OCI-LY1 (cell line): ENCODE data around the gene ANAPC2.
A peak's percentile ranks its signal among the peaks of the same experiment; 100 is the strongest.

ENCODE experiments used
- H2AFZ ChIP-seq: fragments of 200-600 bp; sonication (generic), shearing (Covaris generic); 2 replicates; pipeline ENCODE4 v1.6.0; 2014; ENCODE audit warnings: antibody characterized with exemption, mild to moderate bottlenecking, low read length
- H3F3A ChIP-seq: fragments of 200-600 bp; sonication (generic), shearing (Covaris generic); 2 replicates; pipeline ENCODE4 v1.6.0; 2014; ENCODE audit warnings: mild to moderate bottlenecking, antibody characterized with exemption, low read length, moderate library complexity; ENCODE audit not compliant: insufficient read depth
- H3K27ac ChIP-seq: fragments of 200-600 bp; sonication (generic); 2 replicates; pipeline ENCODE4 v1.5.1; 2014; ENCODE audit warnings: low read length, mixed run types, mild to moderate bottlenecking, low read depth; ENCODE audit not compliant: poor library complexity, severe bottlenecking
- H3K27me3 ChIP-seq: fragments of 200-600 bp; sonication (generic); 2 replicates; pipeline ENCODE4 v1.6.0; 2014; ENCODE audit warnings: antibody characterized with exemption, mild to moderate bottlenecking, low read length, moderate library complexity; ENCODE audit not compliant: insufficient read depth
- H3K36me3 ChIP-seq: fragments of 200-600 bp; sonication (generic); 2 replicates; pipeline ENCODE4 v1.6.1; 2014; ENCODE audit warnings: mild to moderate bottlenecking, antibody characterized with exemption, low read length, moderate library complexity, mixed read lengths; ENCODE audit not compliant: insufficient read depth
- H3K4me1 ChIP-seq: fragments of 200-600 bp; sonication (generic); 2 replicates; pipeline ENCODE4 v1.5.1; 2014; ENCODE audit warnings: mild to moderate bottlenecking, low read length, moderate library complexity; ENCODE audit not compliant: insufficient read depth, severe bottlenecking
- H3K4me2 ChIP-seq: fragments of 200-600 bp; sonication (generic), shearing (Covaris generic); 2 replicates; pipeline ENCODE4 v1.6.1; 2014; ENCODE audit warnings: low read length
- H3K4me3 ChIP-seq: fragments of 200-600 bp; sonication (generic); 2 replicates; pipeline ENCODE4 v1.5.1; 2014; ENCODE audit warnings: low read length, low read depth, mild to moderate bottlenecking, mixed read lengths; ENCODE audit not compliant: poor library complexity, severe bottlenecking
- H3K79me2 ChIP-seq: fragments of 200-600 bp; shearing (Covaris generic); 2 replicates; pipeline ENCODE4 v1.6.1; 2016; ENCODE audit warnings: mixed run types, low read length, mixed read lengths; ENCODE audit not compliant: insufficient read depth
- H3K9ac ChIP-seq: fragments of 200-600 bp; sonication (generic), shearing (Covaris generic); 2 replicates; pipeline ENCODE4 v1.6.1; 2014; ENCODE audit warnings: mild to moderate bottlenecking, low read length, mixed read lengths
- H3K9me2 ChIP-seq: fragments of 200-600 bp; sonication (generic), shearing (Covaris generic); 2 replicates; pipeline ENCODE4 v1.6.1; 2014; ENCODE audit warnings: low read depth, mild to moderate bottlenecking, low read length, mixed read lengths
- H3K9me3 ChIP-seq: fragments of 200-600 bp; shearing (Covaris generic); 2 replicates; pipeline ENCODE4 v1.6.1; 2014; ENCODE audit warnings: low read length, mixed read lengths
- H4K20me1 ChIP-seq: fragments of 200-600 bp; sonication (generic), shearing (Covaris generic); 2 replicates; pipeline ENCODE4 v1.6.0; 2016; ENCODE audit warnings: mild to moderate bottlenecking, low read length; ENCODE audit not compliant: insufficient read depth
- EZH2 ChIP-seq: fragments of 200-600 bp; sonication (generic), shearing (Covaris generic); IDR thresholded peaks from 2 replicates; pipeline ENCODE4 v1.8.0; 2017; ENCODE audit warnings: borderline replicate concordance, mixed run types, mild to moderate bottlenecking, antibody characterized with exemption, low read length, moderate library complexity, mixed read lengths
- TF ChIP-seq, protein P1 (sequence below): fragments of 200-600 bp; sonication (generic), shearing (Covaris generic); IDR thresholded peaks from 2 replicates; pipeline ENCODE4 v1.5.1; 2017; ENCODE audit warnings: mild to moderate bottlenecking, antibody characterized with exemption, low read length, moderate library complexity, mixed read lengths

The ANAPC2 gene

DNA sequence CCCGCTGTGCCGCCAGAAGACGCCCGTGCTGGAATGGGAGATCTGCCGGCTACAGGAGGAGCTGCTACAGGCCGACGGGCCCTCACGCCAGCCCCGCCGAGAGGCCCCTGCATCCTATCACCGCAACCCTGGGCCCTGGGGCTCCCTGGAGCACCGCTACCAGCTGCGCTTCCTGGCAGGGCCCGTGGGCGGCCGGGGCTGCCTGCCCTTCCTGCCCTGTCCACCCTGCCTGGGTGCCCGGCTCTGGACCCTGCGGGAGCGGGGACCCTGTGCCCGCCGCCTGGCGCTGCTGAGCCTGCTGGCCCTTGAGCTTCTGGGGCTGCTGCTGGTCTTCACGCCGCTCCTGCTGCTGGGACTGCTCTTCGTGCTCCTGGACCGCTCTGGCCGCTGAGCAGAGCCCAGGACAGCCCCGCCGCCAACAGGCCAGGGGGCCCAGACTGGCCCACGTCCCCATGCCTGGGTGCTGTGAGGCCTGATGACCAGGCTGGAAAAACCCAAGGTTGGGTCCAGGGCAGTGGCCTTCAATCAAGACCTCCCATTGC lies 29.9 kb upstream of the ANAPC2 start:
- H3K79me2 ChIP-seq = no peaks in the 10 kb centered on the region
- no peaks in the 10 kb centered on the region for H3K9me2 ChIP-seq
- H3K4me1 ChIP-seq = peaks cover 23% of the 10 kb centered on the region
- H3K4me3 ChIP-seq = no peak overlapping the region
- H3K36me3 ChIP-seq = peaks cover 6% of the 10 kb centered on the region; the same call in 1 of the 2 replicates
- H3K27me3 ChIP-seq = no peaks in the 10 kb centered on the region
- H3K27ac ChIP-seq = no peak overlapping the region
- H4K20me1 ChIP-seq = no peaks in the 10 kb centered on the region
- no peak overlapping the region for H3K4me2 ChIP-seq
- H2AFZ ChIP-seq = no peak overlapping the region
- no peak overlapping the region for H3K9ac ChIP-seq
- TF ChIP-seq, protein P1, sequence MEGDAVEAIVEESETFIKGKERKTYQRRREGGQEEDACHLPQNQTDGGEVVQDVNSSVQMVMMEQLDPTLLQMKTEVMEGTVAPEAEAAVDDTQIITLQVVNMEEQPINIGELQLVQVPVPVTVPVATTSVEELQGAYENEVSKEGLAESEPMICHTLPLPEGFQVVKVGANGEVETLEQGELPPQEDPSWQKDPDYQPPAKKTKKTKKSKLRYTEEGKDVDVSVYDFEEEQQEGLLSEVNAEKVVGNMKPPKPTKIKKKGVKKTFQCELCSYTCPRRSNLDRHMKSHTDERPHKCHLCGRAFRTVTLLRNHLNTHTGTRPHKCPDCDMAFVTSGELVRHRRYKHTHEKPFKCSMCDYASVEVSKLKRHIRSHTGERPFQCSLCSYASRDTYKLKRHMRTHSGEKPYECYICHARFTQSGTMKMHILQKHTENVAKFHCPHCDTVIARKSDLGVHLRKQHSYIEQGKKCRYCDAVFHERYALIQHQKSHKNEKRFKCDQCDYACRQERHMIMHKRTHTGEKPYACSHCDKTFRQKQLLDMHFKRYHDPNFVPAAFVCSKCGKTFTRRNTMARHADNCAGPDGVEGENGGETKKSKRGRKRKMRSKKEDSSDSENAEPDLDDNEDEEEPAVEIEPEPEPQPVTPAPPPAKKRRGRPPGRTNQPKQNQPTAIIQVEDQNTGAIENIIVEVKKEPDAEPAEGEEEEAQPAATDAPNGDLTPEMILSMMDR = no peak
- TF ChIP-seq EZH2 = no peak
- H3F3A ChIP-seq = no peaks in the 10 kb centered on the region
- H3K9me3 ChIP-seq = no peaks in the 10 kb centered on the region

DNA sequence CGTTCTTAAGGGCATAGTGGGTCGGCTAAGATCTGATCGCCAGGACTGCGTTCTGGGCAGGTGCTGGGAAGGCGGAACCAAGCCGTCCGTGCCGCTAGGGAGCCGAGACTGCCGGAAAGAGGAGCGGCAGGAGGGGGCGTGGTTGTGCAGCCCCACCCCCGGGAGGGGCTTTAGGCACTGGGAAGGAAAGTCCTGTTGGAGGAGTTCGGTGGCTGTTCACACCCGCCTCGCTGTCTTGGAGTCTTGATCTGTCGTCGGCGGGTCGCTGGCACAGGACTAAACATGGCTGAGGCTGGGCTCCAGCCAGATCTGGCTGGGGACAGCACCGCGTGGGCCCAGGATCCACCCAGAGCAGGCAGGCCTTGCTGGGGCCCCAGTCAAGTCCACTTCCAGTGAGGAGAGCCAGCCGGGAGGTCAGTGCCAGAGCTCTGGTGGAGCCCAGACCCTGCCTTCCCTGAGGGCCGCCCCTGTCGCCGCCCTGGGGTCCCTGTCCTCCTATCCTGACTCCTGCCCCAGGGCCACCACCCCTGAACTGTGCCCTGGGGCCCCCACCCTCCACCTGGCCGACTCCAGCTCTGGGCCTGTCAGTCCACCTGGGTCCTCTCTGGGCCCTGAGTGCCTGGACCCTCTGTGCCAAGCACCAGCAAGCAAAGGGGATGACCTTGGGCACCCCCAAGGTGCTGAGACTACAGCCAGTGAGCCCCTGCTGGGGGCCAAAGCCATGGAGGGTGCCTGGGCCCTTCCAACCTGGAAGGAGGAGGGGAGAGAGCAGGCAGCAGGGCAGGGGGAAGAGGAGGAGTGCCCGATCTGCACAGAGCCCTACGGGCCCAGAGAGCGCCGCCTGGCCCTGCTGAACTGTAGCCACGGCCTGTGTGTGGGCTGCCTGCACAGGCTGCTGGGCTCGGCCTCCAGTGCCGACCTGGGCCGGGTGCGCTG lies 29.2 kb upstream of the ANAPC2 start:
- H3K36me3 ChIP-seq = peaks cover 6% of the 10 kb centered on the region; the same call in 1 of the 2 replicates
- H2AFZ ChIP-seq = no peak overlapping the region
- H3K4me1 ChIP-seq = peaks cover 23% of the 10 kb centered on the region
- no peaks in the 10 kb centered on the region for H3F3A ChIP-seq
- H3K27ac ChIP-seq = no peak overlapping the region
- no peaks in the 10 kb centered on the region for H3K9me2 ChIP-seq
- no peaks in the 10 kb centered on the region for H3K9me3 ChIP-seq
- no peaks in the 10 kb centered on the region for H4K20me1 ChIP-seq
- peak overlapping the region; percentile 54; the same call in 1 of the 2 replicates for H3K4me2 ChIP-seq
- no peak for TF ChIP-seq EZH2
- TF ChIP-seq, protein P1 = no peak
- H3K4me3 ChIP-seq = no peak overlapping the region
- no peaks in the 10 kb centered on the region for H3K27me3 ChIP-seq
- no peaks in the 10 kb centered on the region for H3K79me2 ChIP-seq
- H3K9ac ChIP-seq = no peak overlapping the region; the same call in 1 of the 2 replicates

DNA sequence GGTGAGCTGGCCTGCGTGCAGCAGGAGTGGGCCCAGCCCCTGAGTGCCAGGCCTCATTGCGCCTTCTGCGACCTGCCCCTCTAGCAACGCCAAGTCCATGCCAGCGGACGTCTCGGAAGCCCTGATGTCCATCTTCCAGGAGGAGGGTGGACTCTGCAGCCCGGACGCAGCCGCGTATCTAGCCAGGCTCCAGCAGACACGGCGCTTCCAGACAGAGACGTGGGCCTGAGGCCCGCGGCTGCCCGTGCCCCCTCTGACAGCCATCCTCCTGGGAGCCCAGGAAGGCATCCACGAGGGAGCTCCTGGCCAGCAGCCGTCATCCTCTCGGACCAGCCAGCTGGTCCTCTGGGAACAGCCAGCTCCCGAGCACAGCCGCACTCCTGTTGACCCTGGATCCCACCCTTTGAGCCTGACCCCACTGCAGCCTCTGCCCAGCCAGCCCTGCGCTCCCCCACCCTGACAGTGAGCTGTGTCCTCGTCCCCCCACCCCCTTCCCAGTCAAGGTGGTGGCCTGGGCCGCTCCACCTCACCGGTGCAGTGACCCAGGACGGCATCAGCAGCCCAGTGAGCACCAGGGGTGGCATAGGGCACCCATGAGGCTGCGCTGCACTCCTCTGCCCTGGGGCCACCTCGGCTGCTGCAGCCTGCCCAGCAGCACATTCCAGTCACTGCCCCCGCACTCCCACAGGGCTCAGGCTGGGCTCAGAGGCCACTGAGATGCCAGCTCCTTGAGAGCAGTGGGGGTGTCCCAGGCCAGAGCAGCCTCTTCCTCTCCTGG lies 28.0 kb upstream of the ANAPC2 start:
- H3K4me1 ChIP-seq = peaks cover 20% of the 10 kb centered on the region
- H3F3A ChIP-seq = no peaks in the 10 kb centered on the region
- TF ChIP-seq, protein P1 = no peak
- TF ChIP-seq EZH2 = no peak
- H3K9me2 ChIP-seq = no peaks in the 10 kb centered on the region
- no peak overlapping the region for H3K27ac ChIP-seq
- H4K20me1 ChIP-seq = no peaks in the 10 kb centered on the region
- no peak overlapping the region; the same call in 1 of the 2 replicates for H3K9ac ChIP-seq
- H3K36me3 ChIP-seq = peaks cover 6% of the 10 kb centered on the region; the same call in 1 of the 2 replicates
- no peaks in the 10 kb centered on the region for H3K27me3 ChIP-seq
- H2AFZ ChIP-seq = no peak overlapping the region
- no peaks in the 10 kb centered on the region for H3K9me3 ChIP-seq
- H3K4me3 ChIP-seq = no peak overlapping the region
- H3K79me2 ChIP-seq = no peaks in the 10 kb centered on the region
- no peak overlapping the region for H3K4me2 ChIP-seq
